IMR-90 (cell line): ENCODE measurements around the gene ST14. TPM values are rescaled to one million over a fixed set of nuclear protein-coding genes. Genes with fewer than 3 reads are reported as not detected.

Source experiments
- ATAC-seq: fragments of 200-7000 bp; cut with Tn5 transposase; 2 replicates; pipeline ENCODE4 v1.9.1; 2020; ENCODE audit warnings: low read depth, mild to moderate bottlenecking, moderate library complexity
- BruUV-seq: library from RNA; stranded (reverse); fragments of 400-500 nt; replicated peaks from 2 replicates; lab custom pipeline; 2021; lab: Mats Ljungman, UMichigan
- CTCF ChIA-PET: fragments of 300-600 bp; formaldehyde crosslinking; extraction: SDS; loops from one replicate; lab custom pipeline; 2021; ENCODE audit warnings: antibody characterized with exemption; lab: Yijun Ruan, JAX
- POLR2A ChIA-PET: fragments of 300-600 bp; sonication (Branson Sonifier 250); formaldehyde crosslinking; loops from one replicate; lab custom pipeline; 2022; ENCODE audit warnings: antibody characterized with exemption; ENCODE audit not compliant: unreplicated experiment; lab: Charles Lee
- DNase-seq: peaks from one replicate; pipeline ENCODE4 v3.0.0; 2013
- H2AFZ ChIP-seq: replicated peaks from 2 replicates; pipeline ENCODE3; 2013; ENCODE audit warnings: low read length, mild to moderate bottlenecking; ENCODE audit not compliant: poor library complexity
- H2AK5ac ChIP-seq: 2 replicates; pipeline ENCODE4 v1.6.1; 2013; ENCODE audit warnings: low read depth, low read length, inconsistent platforms
- H2AK9ac ChIP-seq: replicated peaks from 2 replicates; pipeline ENCODE3; 2013; ENCODE audit warnings: mild to moderate bottlenecking, low read depth, low read length, moderate library complexity; ENCODE audit not compliant: poor library complexity
- H2BK120ac ChIP-seq: 2 replicates; pipeline ENCODE4 v1.6.1; 2013; ENCODE audit warnings: low read depth, low read length, inconsistent platforms
- H2BK15ac ChIP-seq: 3 replicates; pipeline ENCODE4 v1.6.1; 2013; ENCODE audit warnings: low read depth, low read length, inconsistent platforms
- H2BK20ac ChIP-seq: 2 replicates; pipeline ENCODE4 v1.6.1; 2013; ENCODE audit warnings: low read depth, mild to moderate bottlenecking, inconsistent platforms, low read length, moderate library complexity
- H2BK5ac ChIP-seq: 2 replicates; pipeline ENCODE4 v1.6.1; 2013; ENCODE audit warnings: mild to moderate bottlenecking, low read depth, low read length, inconsistent platforms; ENCODE audit not compliant: poor library complexity, severe bottlenecking
- H3K14ac ChIP-seq: replicated peaks from 2 replicates; pipeline ENCODE4 v1.6.1; 2013; ENCODE audit warnings: low read depth, low read length, inconsistent platforms
- H3K18ac ChIP-seq: 2 replicates; pipeline ENCODE4 v1.6.1; 2013; ENCODE audit warnings: low read depth, low read length, control low read depth
- H3K23ac ChIP-seq: 2 replicates; pipeline ENCODE4 v1.6.1; 2013; ENCODE audit warnings: low read depth, low read length, inconsistent platforms
- H3K27ac ChIP-seq: 2 replicates; pipeline ENCODE4 v1.5.1; 2013; ENCODE audit warnings: mild to moderate bottlenecking, control low read depth, low read length; ENCODE audit not compliant: insufficient read depth
- H3K27me3 ChIP-seq: 2 replicates; pipeline ENCODE4 v1.6.1; 2013; ENCODE audit warnings: low read length; ENCODE audit not compliant: control insufficient read depth, insufficient read depth
- H3K36me3 ChIP-seq: 2 replicates; pipeline ENCODE4 v1.6.1; 2013; ENCODE audit warnings: low read length, mixed read lengths; ENCODE audit not compliant: control insufficient read depth, insufficient read depth
- H3K4ac ChIP-seq: 2 replicates; pipeline ENCODE4 v1.6.1; 2013; ENCODE audit warnings: low read depth, low read length, inconsistent platforms
- H3K4me1 ChIP-seq: 2 replicates; pipeline ENCODE4 v1.6.1; 2013; ENCODE audit warnings: low read length, mixed read lengths; ENCODE audit not compliant: control insufficient read depth, insufficient read depth
- H3K4me2 ChIP-seq: 2 replicates; pipeline ENCODE4 v1.6.1; 2013; ENCODE audit warnings: low read depth, mild to moderate bottlenecking, control low read depth, low read length, moderate library complexity
- H3K4me3 ChIP-seq: 2 replicates; pipeline ENCODE4 v1.5.1; 2013; ENCODE audit warnings: low read depth, mild to moderate bottlenecking, control low read depth, low read length, moderate library complexity; ENCODE audit not compliant: insufficient read depth
- H3K56ac ChIP-seq: 2 replicates; pipeline ENCODE4 v1.6.1; 2013; ENCODE audit warnings: low read length, inconsistent platforms; ENCODE audit not compliant: insufficient read depth; ENCODE audit errors: extremely low read depth
- H3K79me1 ChIP-seq, 2 experiments: 2 replicates each; pipeline ENCODE4 v1.6.1; 2013; ENCODE audit warnings: low read length in 2 of 2, inconsistent platforms in 1 of 2, low read depth in 1 of 2
- H3K9ac ChIP-seq: 2 replicates; pipeline ENCODE4 v1.6.1; 2013; ENCODE audit warnings: low read depth, low read length, control low read depth
- H3K9me1 ChIP-seq: 2 replicates; pipeline ENCODE4 v1.6.1; 2013; ENCODE audit warnings: low read length, inconsistent platforms; ENCODE audit not compliant: insufficient read depth
- H3K9me3 ChIP-seq: 2 replicates; pipeline ENCODE4 v1.6.1; 2013; ENCODE audit warnings: low read length; ENCODE audit not compliant: control insufficient read depth, insufficient read depth
- H4K20me1 ChIP-seq: 2 replicates; pipeline ENCODE4 v1.6.1; 2013; ENCODE audit warnings: low read length, inconsistent platforms; ENCODE audit not compliant: insufficient read depth
- H4K5ac ChIP-seq: 2 replicates; pipeline ENCODE4 v1.6.1; 2013; ENCODE audit warnings: mild to moderate bottlenecking, low read depth, low read length, control low read depth
- H4K8ac ChIP-seq, 2 experiments: 2 replicates each; pipeline ENCODE4 v1.6.1; 2013; ENCODE audit warnings: low read depth in 2 of 2, low read length in 2 of 2, control low read depth in 1 of 2, inconsistent platforms in 1 of 2
- H4K91ac ChIP-seq: 2 replicates; pipeline ENCODE4 v1.6.1; 2013; ENCODE audit warnings: low read depth, low read length, inconsistent platforms; ENCODE audit not compliant: insufficient read depth
- BHLHE40 ChIP-seq: fragments of 150-350 bp; IDR thresholded peaks from 2 replicates; pipeline ENCODE4 v1.6.1; 2016; ENCODE audit warnings: mild to moderate bottlenecking, low read depth, low read length
- POLR2A ChIP-seq: IDR thresholded peaks from 2 replicates; pipeline ENCODE4 v1.6.1; 2012; ENCODE audit warnings: mild to moderate bottlenecking, low read depth, low read length
- WGBS, 2 experiments: methylation state at CpG; one replicate each; pipeline versions ENCODE4 v1.1.5 to v1.1.7; 2013; ENCODE audit warnings: missing lambda C conversion rate in 2 of 2; ENCODE audit not compliant: insufficient read length in 1 of 2; ENCODE audit errors: extremely low coverage in 2 of 2; 5-methylcytosine and 5-hydroxymethylcytosine counted together
- dilution Hi-C: fragments of 300-500 bp; cut with HindIII; formaldehyde crosslinking; loops from one replicate; pipeline ENCODE4 v1.14.3; 2018; ENCODE audit warnings: low sequenced_read_pairs; ENCODE audit not compliant: unreplicated experiment
- in situ Hi-C: fragments of 300-500 bp; cut with MboI; formaldehyde crosslinking; loops from 3 replicates; pipeline ENCODE4 v1.14.3; 2019; ENCODE audit warnings: low sequenced_read_pairs, inconsistent platforms, mixed read lengths
- intact Hi-C: fragments of 100-400 bp; cut with micrococcal nuclease; formaldehyde crosslinking; loops from 2 replicates; pipeline ENCODE4 v1.10.0; 2022
- polyA plus RNA-seq, 3 experiments: library from polyadenylated mRNA; depleted of rRNA; stranded (reverse); fragments of >200 nt; gene quantifications; 2 replicates each; pipeline ENCODE4 v1.2.3, GENCODE V29; 2012; ENCODE audit warnings: low replicate concordance in 1 of 3
- total RNA-seq: library from RNA; depleted of rRNA; stranded (reverse); fragments of >200 nt; gene quantifications from 2 replicates; pipeline ENCODE4 v1.2.3, GENCODE V29; 2012
- TF ChIP-seq, protein P1 (sequence below): fragments of 150-350 bp; IDR thresholded peaks from 2 replicates; pipeline ENCODE4 v1.6.1; 2017; ENCODE audit warnings: mild to moderate bottlenecking, antibody characterized with exemption, low read length, low read depth

The ST14 gene
- total and polyA plus RNA-seq, 2 of the 4 experiments (the other 2 are of a cell fraction) = not detected

DNA sequence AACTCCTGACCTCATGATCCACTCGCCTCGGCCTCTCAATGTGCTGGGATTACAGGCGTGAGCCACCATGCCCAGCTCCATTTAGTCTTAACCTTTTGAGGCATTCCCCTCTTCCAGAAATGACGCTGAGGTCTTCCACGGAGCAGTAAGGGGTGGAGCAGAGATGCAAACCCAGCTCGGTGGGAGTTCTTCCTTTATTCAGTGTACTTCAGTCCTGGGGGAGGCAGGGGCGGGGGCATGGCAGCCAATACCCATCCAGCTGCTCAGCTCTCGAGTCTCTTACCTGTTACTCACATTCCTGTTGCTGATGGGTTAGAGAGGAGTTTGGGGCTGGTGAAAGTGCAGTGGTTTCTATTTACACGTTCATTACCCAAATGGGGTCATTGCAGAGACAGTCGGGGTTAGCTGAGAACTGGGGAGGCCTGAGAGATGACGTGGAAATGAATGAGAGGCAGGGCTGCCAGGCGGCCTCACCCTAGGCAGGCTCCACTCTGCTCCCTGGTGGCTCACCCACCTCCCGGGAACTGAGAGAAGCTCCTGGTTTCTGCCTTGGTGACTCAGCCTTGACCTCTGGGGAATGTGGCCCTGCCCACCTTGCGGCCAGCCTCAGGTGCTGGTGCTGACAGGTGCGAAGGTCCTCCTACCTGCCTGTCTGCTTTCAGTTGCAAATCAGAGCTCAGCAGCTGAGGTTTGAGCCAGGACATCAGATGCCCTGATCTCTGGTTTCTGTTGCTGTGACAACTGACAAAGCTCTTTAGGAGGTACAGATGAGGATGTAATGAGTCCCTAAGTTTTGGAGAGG is 13.4 kb upstream of the ST14 start (continued):
- TF ChIP-seq, protein P1, sequence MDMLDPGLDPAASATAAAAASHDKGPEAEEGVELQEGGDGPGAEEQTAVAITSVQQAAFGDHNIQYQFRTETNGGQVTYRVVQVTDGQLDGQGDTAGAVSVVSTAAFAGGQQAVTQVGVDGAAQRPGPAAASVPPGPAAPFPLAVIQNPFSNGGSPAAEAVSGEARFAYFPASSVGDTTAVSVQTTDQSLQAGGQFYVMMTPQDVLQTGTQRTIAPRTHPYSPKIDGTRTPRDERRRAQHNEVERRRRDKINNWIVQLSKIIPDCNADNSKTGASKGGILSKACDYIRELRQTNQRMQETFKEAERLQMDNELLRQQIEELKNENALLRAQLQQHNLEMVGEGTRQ = no peak
- TF ChIP-seq POLR2A = no peak

DNA sequence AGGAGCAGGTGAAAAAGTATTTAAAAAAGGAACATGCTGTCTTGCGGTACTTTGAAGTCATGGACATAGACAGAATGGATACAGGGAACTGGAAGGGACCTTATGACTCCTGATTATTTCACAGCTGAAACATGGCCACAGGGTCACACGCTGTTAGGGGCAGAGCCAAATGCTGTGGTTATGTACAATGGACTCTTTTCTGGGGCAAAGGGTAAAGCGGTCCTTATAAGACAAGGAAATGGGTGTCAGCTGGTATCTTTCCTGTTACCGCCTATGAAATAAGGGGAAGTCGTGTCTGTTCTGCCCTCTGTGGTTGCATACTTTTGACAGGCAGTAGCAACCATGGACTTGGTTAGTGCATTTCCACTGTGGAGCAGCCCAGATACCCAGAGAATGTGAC is 12.8 kb upstream of the ST14 start:
- ATAC-seq (no peak), DNase-seq (no peak)
- no peak overlapping the region for H4K5ac ChIP-seq
- intact Hi-C loops (no loop called here), in situ Hi-C loops (no loop called here), dilution Hi-C loops (loop anchor here (25.0 kb wide), 1 partner anchor 209 kb away; no protein-coding TSS in a partner anchor)
- POLR2A ChIA-PET = no interaction called here
- BruUV-seq = no TSS peak
- no peak overlapping the region for H2AK5ac ChIP-seq
- CTCF ChIA-PET = no interaction called here
- no peak overlapping the region for H3K9ac ChIP-seq
- TF ChIP-seq POLR2A = no peak
- no peak for TF ChIP-seq BHLHE40
- H3K14ac ChIP-seq = no peak overlapping the region
- no peak overlapping the region for H2BK20ac ChIP-seq
- H3K4me1 ChIP-seq = peaks cover 3% of the 10 kb centered on the region; the same call in 1 of the 2 replicates
- no peak overlapping the region for H2BK5ac ChIP-seq
- H2AFZ ChIP-seq = no peak overlapping the region
- no peak overlapping the region for H2AK9ac ChIP-seq
- no peak overlapping the region for H3K27ac ChIP-seq
- no peak overlapping the region for H3K4me3 ChIP-seq
- peaks cover 18% of the 10 kb centered on the region for H3K36me3 ChIP-seq
- H2BK15ac ChIP-seq = no peak overlapping the region
- H3K9me1 ChIP-seq = no peaks in the 10 kb centered on the region
- H4K8ac ChIP-seq = no peak overlapping the region
- H3K27me3 ChIP-seq = no peaks in the 10 kb centered on the region
- no peak overlapping the region for H3K4me2 ChIP-seq
- H2BK120ac ChIP-seq = no peak overlapping the region
- H4K91ac ChIP-seq = no peak overlapping the region
- H3K23ac ChIP-seq = no peak overlapping the region
- no peak overlapping the region for H3K4ac ChIP-seq
- H3K9me3 ChIP-seq = no peaks in the 10 kb centered on the region
- H4K20me1 ChIP-seq = no peaks in the 10 kb centered on the region
- no peak overlapping the region for H3K56ac ChIP-seq
- 92% methylated on average over 2 of the region's 5 CpGs; no CpG with 5 or more reads in 1 of the 2 experiments for WGBS, 2 experiments
- H3K18ac ChIP-seq = no peak overlapping the region
- no peaks in the 10 kb centered on the region for H3K79me1 ChIP-seq
